CD14-positive monocyte (primary cell): ENCODE data around the gene PVALEF. TPM values are rescaled to one million over a fixed set of nuclear protein-coding genes. Genes with fewer than 3 reads are reported as not detected.

Source experiments
- DNase-seq, 3 donors: peaks; one replicate each; pipeline ENCODE4 v3.0.0-alpha.2; 2011 to 2022
- H2AFZ ChIP-seq: 2 replicates; pipeline ENCODE4 v1.6.0; 2012; ENCODE audit warnings: mild to moderate bottlenecking, low read depth, low read length, inconsistent platforms; ENCODE audit not compliant: insufficient read depth, poor library complexity, severe bottlenecking
- H3K27ac ChIP-seq, 2 donors: 1 replicate in 1 of 2; 2 replicates in 1 of 2; pipeline ENCODE4 v1.5.1; 2012 to 2013; ENCODE audit warnings: low read length in 2 of 2, control low read depth in 1 of 2, inconsistent platforms in 1 of 2, low read depth in 1 of 2, mild to moderate bottlenecking in 1 of 2
- H3K27me3 ChIP-seq, 2 donors: one replicate each; pipeline versions ENCODE4 v1.6.0 to v1.6.1; 2011 to 2013; ENCODE audit warnings: low read length in 2 of 2; ENCODE audit not compliant: control insufficient read depth in 2 of 2, insufficient read depth in 2 of 2
- H3K36me3 ChIP-seq, 2 donors: replicated peaks in 1 of 2; 1 replicate in 1 of 2; 2 replicates in 1 of 2; pipeline versions ENCODE4 v1.5.1 to v1.6.1; 2012 to 2013; ENCODE audit warnings: low read length in 2 of 2, control low read depth in 1 of 2, inconsistent platforms in 1 of 2, mild to moderate bottlenecking in 1 of 2; ENCODE audit not compliant: insufficient read depth in 2 of 2, control insufficient read depth in 1 of 2
- H3K4me1 ChIP-seq, 2 donors: 1 replicate in 1 of 2; 2 replicates in 1 of 2; pipeline versions ENCODE4 v1.5.1 to v1.6.1; 2012 to 2013; ENCODE audit warnings: low read length in 2 of 2, control low read depth in 1 of 2, inconsistent platforms in 1 of 2, mild to moderate bottlenecking in 1 of 2, moderate library complexity in 1 of 2; ENCODE audit not compliant: insufficient read depth in 2 of 2, control insufficient read depth in 1 of 2
- H3K4me2 ChIP-seq: replicated peaks from 2 replicates; pipeline ENCODE3; 2012; ENCODE audit warnings: low read length, moderate library complexity, mild to moderate bottlenecking; ENCODE audit not compliant: poor library complexity, severe bottlenecking; ENCODE audit errors: extremely low read depth
- H3K4me3 ChIP-seq, 3 experiments: fragments of 200-600 bp in 1 of 3; sonication (generic) in 1 of 3; replicated peaks in 1 of 3; 1 replicate in 2 of 3; 2 replicates in 1 of 3; pipeline ENCODE4 v1.5.1; 2011 to 2013; ENCODE audit warnings: low read length in 3 of 3, mild to moderate bottlenecking in 3 of 3, control low read depth in 2 of 3, low read depth in 2 of 3, inconsistent platforms in 1 of 3, moderate library complexity in 1 of 3
- H3K79me2 ChIP-seq: 2 replicates; pipeline ENCODE4 v1.6.0; 2012; ENCODE audit warnings: mild to moderate bottlenecking, control low read depth, inconsistent platforms, low read length, moderate library complexity; ENCODE audit not compliant: insufficient read depth
- H3K9ac ChIP-seq: 2 replicates; pipeline ENCODE4 v1.6.0; 2017; ENCODE audit warnings: low read length, mild to moderate bottlenecking; ENCODE audit not compliant: insufficient read depth, poor library complexity, severe bottlenecking
- H3K9me3 ChIP-seq, 2 donors: replicated peaks in 1 of 2; 1 replicate in 1 of 2; 2 replicates in 1 of 2; pipeline versions ENCODE4 v1.5.1 to v1.6.1; 2012 to 2013; ENCODE audit warnings: low read length in 2 of 2, control low read depth in 1 of 2; ENCODE audit not compliant: control insufficient read depth in 1 of 2, insufficient read depth in 1 of 2
- H4K20me1 ChIP-seq: 2 replicates; pipeline ENCODE4 v1.6.0; 2012; ENCODE audit warnings: mild to moderate bottlenecking, low read length, control low read depth, moderate library complexity; ENCODE audit not compliant: insufficient read depth
- H3K27ac Mint-ChIP-seq, 7 donors: one replicate each; pipeline ENCODE4 v1.8.0; 2020; ENCODE audit warnings: mild to moderate bottlenecking in 7 of 7, mixed read lengths in 7 of 7, moderate library complexity in 6 of 7, inconsistent platforms in 2 of 7
- H3K27me3 Mint-ChIP-seq, 3 donors: one replicate each; pipeline ENCODE4 v1.8.0; 2021 to 2022; ENCODE audit warnings: low read depth in 3 of 3, mild to moderate bottlenecking in 3 of 3, mixed read lengths in 3 of 3, moderate library complexity in 3 of 3, inconsistent platforms in 1 of 3
- H3K36me3 Mint-ChIP-seq, 2 donors: one replicate each; pipeline ENCODE4 v1.8.0; 2020; ENCODE audit warnings: mixed read lengths in 2 of 2, inconsistent platforms in 1 of 2, mild to moderate bottlenecking in 1 of 2
- H3K4me1 Mint-ChIP-seq: one replicate; pipeline ENCODE4 v1.8.0; 2020; ENCODE audit warnings: mild to moderate bottlenecking, mixed read lengths
- H3K4me3 Mint-ChIP-seq, 2 donors: one replicate each; pipeline ENCODE4 v1.8.0; 2020; ENCODE audit warnings: mild to moderate bottlenecking in 2 of 2, mixed read lengths in 2 of 2, moderate library complexity in 1 of 2
- H3K9me3 Mint-ChIP-seq, 7 donors: one replicate each; pipeline ENCODE4 v1.8.0; 2020 to 2022; ENCODE audit warnings: mixed read lengths in 7 of 7, mild to moderate bottlenecking in 6 of 7, moderate library complexity in 6 of 7, inconsistent platforms in 2 of 7
- CTCF ChIP-seq: fragments of 200-600 bp; IDR thresholded peaks from one replicate; pipeline ENCODE4 v1.8.0; 2022; ENCODE audit warnings: antibody characterized with exemption, mild to moderate bottlenecking
- WGBS: methylation state at CpG from one replicate; pipeline ENCODE4 v1.1.5; 2013; ENCODE audit warnings: missing lambda C conversion rate; ENCODE audit not compliant: insufficient coverage; 5-methylcytosine and 5-hydroxymethylcytosine counted together
- intact Hi-C, 2 donors: fragments of 100-400 bp; cut with micrococcal nuclease; formaldehyde crosslinking; loops; one replicate each; pipeline versions ENCODE4 v1.15.0 to v1.15.1; 2023
- polyA plus RNA-seq, 3 donors: library from polyadenylated mRNA; depleted of rRNA in 1 of 3; unstranded in 2 of 3; stranded (reverse) in 1 of 3; fragments of 300-500 nt in 2 of 3; fragments of >200 nt in 1 of 3; fragmentation: Illumina TruSeq in 2 of 3; gene quantifications; 1 replicate in 2 of 3; 2 replicates in 1 of 3; pipeline ENCODE4 v1.2.3, GENCODE V29; 2012 to 2021

The PVALEF gene
- polyA plus RNA-seq, 3 donors = not detected

- H3K9me3 ChIP-seq = no peaks in the 10 kb centered on the region
- H3K4me2 ChIP-seq = no peak overlapping the region
- H3K36me3 ChIP-seq = peaks cover 0 to 3% of the 10 kb centered on the region in 2 donors
- no peak for DNase-seq
- H3K27me3 ChIP-seq = no peaks in the 10 kb centered on the region
- no peaks in the 10 kb centered on the region for H3K79me2 ChIP-seq
- Mint-ChIP-seq H3K9me3 (no peaks in the 10 kb centered on the region), H3K27me3 (no peaks in the 10 kb centered on the region), H3K4me3 (no peak overlapping the region), H3K36me3 (peaks cover 7 to 29% of the 10 kb centered on the region in 2 donors), H3K4me1 (no peaks in the 10 kb centered on the region), H3K27ac (no peak overlapping the region)
- TF ChIP-seq CTCF = no peak
- H2AFZ ChIP-seq = no peak overlapping the region
- no peaks in the 10 kb centered on the region for H3K4me1 ChIP-seq
- intact Hi-C loops = no loop called here
- no peak overlapping the region for H3K4me3 ChIP-seq
- no peak overlapping the region for H3K9ac ChIP-seq
- H3K27ac ChIP-seq = no peak overlapping the region
- no peaks in the 10 kb centered on the region for H4K20me1 ChIP-seq
- WGBS = 94% methylated on average over 11 of the region's 17 CpGs
Measured at GRCh38 chr17:81193051-81193410, 27.7 kb downstream of the PVALEF start.

GRCh38 chr17:81193470-81194224, 28.3 kb downstream of the PVALEF start:
- H4K20me1 ChIP-seq = no peaks in the 10 kb centered on the region
- no peak overlapping the region for H3K9ac ChIP-seq
- DNase-seq = no peak
- 97% methylated on average over 36 of the region's 38 CpGs for WGBS
- H3K9me3 ChIP-seq = no peaks in the 10 kb centered on the region
- no peak overlapping the region for H3K27ac Mint-ChIP-seq
- H3K79me2 ChIP-seq = no peaks in the 10 kb centered on the region
- intact Hi-C loops = no loop called here
- H3K4me2 ChIP-seq = no peak overlapping the region
- H3K4me1 Mint-ChIP-seq = no peaks in the 10 kb centered on the region
- no peaks in the 10 kb centered on the region for H3K9me3 Mint-ChIP-seq
- no peaks in the 10 kb centered on the region for H3K4me1 ChIP-seq
- peaks cover 0 to 9% of the 10 kb centered on the region in 2 donors for H3K36me3 ChIP-seq
- H3K4me3 Mint-ChIP-seq = no peak overlapping the region
- H3K27me3 Mint-ChIP-seq = no peaks in the 10 kb centered on the region
- H3K36me3 Mint-ChIP-seq = peaks cover 8 to 33% of the 10 kb centered on the region in 2 donors
- no peak overlapping the region for H2AFZ ChIP-seq
- no peak for TF ChIP-seq CTCF
- no peaks in the 10 kb centered on the region for H3K27me3 ChIP-seq
- no peak overlapping the region for H3K4me3 ChIP-seq
- no peak overlapping the region for H3K27ac ChIP-seq
